Measurements from ENCODE around the gene LPCAT4.

DNA sequence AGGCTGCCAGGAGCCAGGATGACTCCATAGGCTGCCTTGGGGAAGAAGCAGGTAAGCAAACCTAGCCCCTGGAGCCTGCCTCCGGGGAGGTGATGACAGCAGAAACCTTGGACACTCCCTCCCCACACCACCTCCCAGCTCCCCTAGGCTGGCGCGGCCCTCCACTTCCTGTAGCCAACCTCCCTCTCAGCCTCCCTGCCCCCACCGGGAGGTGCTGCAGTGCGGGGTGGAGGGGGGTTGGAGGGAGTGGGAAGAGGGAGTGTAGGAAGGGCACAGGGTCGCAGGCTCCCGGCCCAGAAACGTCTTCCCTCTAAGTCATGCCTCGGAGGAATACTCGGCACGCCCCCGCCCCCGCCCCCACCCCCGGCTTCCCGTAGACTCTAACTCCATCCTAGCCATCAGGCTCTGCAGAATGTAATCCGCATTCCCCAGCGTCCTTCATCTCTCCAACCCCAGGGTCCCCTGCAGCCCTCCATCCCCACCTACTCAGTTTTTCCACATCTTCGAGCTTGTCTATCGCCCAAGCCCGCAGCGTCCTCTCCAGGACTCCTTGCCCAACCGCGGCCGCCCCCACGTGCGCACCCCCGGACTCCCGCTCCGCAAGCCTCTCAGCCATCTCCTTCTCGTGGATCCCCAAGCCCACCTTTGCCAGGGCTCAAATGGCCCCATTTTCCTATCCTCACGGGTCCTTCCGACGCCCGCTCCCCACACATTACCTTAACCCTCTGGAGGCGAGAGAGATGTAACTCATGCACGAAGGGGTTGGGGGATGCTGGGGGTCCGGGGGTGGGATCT, 528 bp downstream of the LPCAT4 start:
- TF ChIP-seq, protein P1, sequence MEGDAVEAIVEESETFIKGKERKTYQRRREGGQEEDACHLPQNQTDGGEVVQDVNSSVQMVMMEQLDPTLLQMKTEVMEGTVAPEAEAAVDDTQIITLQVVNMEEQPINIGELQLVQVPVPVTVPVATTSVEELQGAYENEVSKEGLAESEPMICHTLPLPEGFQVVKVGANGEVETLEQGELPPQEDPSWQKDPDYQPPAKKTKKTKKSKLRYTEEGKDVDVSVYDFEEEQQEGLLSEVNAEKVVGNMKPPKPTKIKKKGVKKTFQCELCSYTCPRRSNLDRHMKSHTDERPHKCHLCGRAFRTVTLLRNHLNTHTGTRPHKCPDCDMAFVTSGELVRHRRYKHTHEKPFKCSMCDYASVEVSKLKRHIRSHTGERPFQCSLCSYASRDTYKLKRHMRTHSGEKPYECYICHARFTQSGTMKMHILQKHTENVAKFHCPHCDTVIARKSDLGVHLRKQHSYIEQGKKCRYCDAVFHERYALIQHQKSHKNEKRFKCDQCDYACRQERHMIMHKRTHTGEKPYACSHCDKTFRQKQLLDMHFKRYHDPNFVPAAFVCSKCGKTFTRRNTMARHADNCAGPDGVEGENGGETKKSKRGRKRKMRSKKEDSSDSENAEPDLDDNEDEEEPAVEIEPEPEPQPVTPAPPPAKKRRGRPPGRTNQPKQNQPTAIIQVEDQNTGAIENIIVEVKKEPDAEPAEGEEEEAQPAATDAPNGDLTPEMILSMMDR (IDR thresholded peaks at IDR 0.05; ENCODE audit: insufficient read depth, low read length, poor library complexity, severe bottlenecking): no peak
- no peak for TF ChIP-seq EZH2phosphoT487 (conservative IDR thresholded peaks at IDR 0.05; ENCODE audit: low read length)

Measured in SU-DHL-6 (cell line).